Omental fat pad (tissue), 4 donors: Measurements from ENCODE around the gene TSPAN16. TPM values are rescaled to one million over a fixed set of nuclear protein-coding genes. Genes with fewer than 3 reads are reported as not detected.

ENCODE experiments used
- ATAC-seq: fragments of 150-250 bp; one replicate; pipeline ENCODE4 v1.9.1; 2016; ENCODE audit warnings: mild to moderate bottlenecking, moderate library complexity; ENCODE audit not compliant: low FRiP score
- DNase-seq: peaks from one replicate; pipeline ENCODE4 v3.0.0-alpha.2; 2019; ENCODE audit warnings: low spot score
- total RNA-seq, 4 donors: library from RNA; depleted of rRNA; stranded (reverse); fragments of >200 nt; gene quantifications; one replicate each; pipeline ENCODE4 v1.1.0, GENCODE V29; 2016
- TF ChIP-seq, protein P1 (sequence below), 3 donors: fragments of 450-650 bp; IDR thresholded peaks; one replicate each; pipeline ENCODE4 v1.5.1; 2016 to 2017; ENCODE audit warnings: antibody characterized with exemption in 3 of 3, mild to moderate bottlenecking in 3 of 3, moderate library complexity in 2 of 3

Gene TSPAN16
- total RNA-seq, 4 donors from 2014 or later: not detected

- TF ChIP-seq, protein P1, sequence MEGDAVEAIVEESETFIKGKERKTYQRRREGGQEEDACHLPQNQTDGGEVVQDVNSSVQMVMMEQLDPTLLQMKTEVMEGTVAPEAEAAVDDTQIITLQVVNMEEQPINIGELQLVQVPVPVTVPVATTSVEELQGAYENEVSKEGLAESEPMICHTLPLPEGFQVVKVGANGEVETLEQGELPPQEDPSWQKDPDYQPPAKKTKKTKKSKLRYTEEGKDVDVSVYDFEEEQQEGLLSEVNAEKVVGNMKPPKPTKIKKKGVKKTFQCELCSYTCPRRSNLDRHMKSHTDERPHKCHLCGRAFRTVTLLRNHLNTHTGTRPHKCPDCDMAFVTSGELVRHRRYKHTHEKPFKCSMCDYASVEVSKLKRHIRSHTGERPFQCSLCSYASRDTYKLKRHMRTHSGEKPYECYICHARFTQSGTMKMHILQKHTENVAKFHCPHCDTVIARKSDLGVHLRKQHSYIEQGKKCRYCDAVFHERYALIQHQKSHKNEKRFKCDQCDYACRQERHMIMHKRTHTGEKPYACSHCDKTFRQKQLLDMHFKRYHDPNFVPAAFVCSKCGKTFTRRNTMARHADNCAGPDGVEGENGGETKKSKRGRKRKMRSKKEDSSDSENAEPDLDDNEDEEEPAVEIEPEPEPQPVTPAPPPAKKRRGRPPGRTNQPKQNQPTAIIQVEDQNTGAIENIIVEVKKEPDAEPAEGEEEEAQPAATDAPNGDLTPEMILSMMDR (IDR thresholded peaks at IDR 0.05): no peak
- ATAC-seq (no peak), DNase-seq (no peak)
Observed at GRCh38 chr19:11356074-11356397, 60.1 kb downstream of the TSPAN16 start.

DNA sequence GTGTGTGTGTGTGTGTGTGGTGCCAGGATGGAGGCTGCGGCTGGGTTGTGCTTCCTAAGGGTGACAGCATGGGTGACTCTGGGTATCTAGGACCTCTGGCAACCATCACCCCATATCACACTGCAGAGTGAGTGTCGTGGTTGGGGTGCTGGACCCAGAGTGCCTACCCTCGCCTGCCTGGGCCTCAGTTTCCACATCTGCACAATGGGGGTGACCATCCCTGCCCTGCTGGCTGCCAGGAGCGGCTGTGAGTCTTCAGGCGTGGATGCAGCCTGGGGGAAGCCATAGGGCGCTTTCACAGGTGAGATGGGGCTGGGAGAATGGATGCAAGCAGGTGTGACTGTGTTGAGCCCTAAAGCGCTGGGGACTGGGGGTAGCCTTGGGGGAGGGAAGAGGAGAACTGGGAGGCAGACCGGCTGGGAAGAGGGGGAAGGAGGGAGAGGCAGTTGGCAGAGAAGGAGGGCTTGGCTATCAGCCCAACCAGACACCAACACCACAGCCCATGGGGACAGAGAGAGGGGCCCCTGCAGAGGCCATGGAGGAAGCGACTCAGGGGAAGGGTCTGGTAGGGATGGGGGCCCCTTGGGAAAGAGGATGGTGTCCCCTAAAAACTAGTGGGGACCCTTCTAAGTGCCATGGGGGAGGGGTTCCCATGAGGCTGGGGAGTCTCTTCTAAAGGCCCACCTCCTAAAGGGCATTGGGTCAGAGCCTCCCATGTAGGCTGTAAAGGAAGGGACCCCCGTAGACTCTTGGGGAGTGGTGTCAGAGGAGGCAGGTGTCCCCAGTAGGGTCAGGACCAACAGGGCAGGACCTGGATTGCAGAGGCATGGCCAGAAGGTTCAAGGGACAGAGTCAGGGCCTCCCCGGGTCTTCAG, 61.0 kb downstream of the TSPAN16 start:
- ATAC-seq: no peak
- TF ChIP-seq, protein P1 (IDR thresholded peaks at IDR 0.05): no peak
- no peak for DNase-seq

DNA sequence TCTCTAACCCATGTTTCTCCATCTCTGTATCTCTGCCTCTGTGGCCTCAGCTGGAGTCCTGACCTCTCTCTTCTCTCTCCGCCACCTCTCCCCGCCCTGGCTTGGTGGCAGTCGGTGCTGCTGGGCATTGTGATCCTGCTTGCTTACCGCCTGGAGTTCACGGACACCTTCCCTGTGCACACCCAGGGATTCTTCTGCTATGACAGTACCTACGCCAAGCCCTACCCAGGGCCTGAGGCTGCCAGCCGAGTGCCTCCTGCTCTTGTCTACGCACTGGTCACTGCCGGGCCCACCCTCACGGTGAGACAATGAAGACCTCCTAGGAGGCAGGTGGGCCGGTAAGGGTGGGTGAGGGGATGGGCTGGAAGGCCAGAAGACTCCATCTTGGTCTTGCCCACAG, 63.5 kb downstream of the TSPAN16 start:
- TF ChIP-seq, protein P1 (IDR thresholded peaks at IDR 0.05): no peak
- no peak for DNase-seq
- ATAC-seq: no peak

DNA sequence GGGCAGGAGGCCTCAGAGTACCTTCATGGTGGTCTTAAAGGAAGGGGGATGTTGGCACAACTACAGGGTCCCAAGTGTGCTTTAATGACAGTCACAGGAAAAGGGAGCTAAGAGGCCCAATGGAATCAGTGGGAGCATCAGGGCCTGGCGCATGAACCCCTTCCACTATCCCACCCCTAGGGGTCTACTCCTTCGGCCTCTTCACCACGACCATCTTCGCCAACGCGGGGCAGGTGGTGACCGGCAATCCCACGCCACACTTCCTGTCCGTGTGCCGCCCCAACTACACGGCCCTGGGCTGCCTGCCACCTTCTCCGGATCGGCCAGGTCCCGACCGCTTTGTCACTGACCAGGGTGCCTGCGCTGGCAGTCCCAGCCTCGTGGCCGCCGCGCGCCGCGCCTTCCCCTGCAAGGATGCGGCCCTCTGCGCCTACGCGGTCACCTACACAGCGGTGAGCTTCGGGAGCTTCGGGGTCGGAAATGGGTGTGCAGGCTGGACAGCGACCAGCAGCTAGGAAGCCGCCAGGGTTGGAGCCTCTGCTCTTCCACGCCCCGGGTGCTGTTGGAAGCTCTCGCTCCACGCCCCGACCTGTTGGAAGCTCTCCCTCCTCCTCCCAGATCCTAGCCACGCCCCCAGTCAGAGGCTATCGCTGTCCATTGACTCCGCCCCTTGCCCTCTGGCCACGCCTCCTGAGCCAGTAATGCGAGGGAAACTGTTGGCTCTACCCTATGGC, 65.2 kb downstream of the TSPAN16 start:
- DNase-seq (no peak), ATAC-seq (peak; percentile 11)
- TF ChIP-seq, protein P1 (IDR thresholded peaks at IDR 0.05): no peak

- ATAC-seq (no peak), DNase-seq (no peak)
- TF ChIP-seq, protein P1 (IDR thresholded peaks at IDR 0.05): no peak
Observed at GRCh38 chr19:11361771-11362731, 66.1 kb downstream of the TSPAN16 start.

GRCh38 chr19:11363881-11364280, 67.9 kb downstream of the TSPAN16 start:
- ATAC-seq (no peak), DNase-seq (no peak)
- TF ChIP-seq, protein P1 (IDR thresholded peaks at IDR 0.05): no peak
